ENCODE results near the gene FAM107B.

The FAM107B gene

GRCh38 chr10:14508725-14509124, 266.0 kb downstream of the FAM107B start:
- ChIA-PET POLR2A (no interaction called here), CTCF (interaction anchor here (1.1 to 1.2 kb wide), 2 partner anchors 10 to 28 kb away, joined by 4 to 5 read pairs; no protein-coding TSS in a partner anchor)
- Histone ChIP-seq H3K4me3 (ENCODE audit: low read depth, low read length) (no peak overlapping the region), H3K4me1 (ENCODE audit: control insufficient read depth, insufficient read depth, low read length) (no peaks in the 10 kb centered on the region), H3K36me3 (ENCODE audit: control insufficient read depth in 2 of 2, insufficient read depth in 1 of 2, low read length in 2 of 2) (no peaks in the 10 kb centered on the region; a peak in 1 of 3 replicates), H3K9me3 (ENCODE audit: control insufficient read depth, insufficient read depth, low read depth, low read length) (no peaks in the 10 kb centered on the region; the same call in 1 of the 2 replicates), H3K27ac (ENCODE audit: extremely low read depth, low read depth, low read length) (no peak overlapping the region)
- TF ChIP-seq ZNF404 (tag by site-specific recombination; IDR thresholded peaks at IDR 0.05) = no peak
- TF ChIP-seq ZNF354C (tag by site-specific recombination; IDR thresholded peaks at IDR 0.05; ENCODE audit: borderline replicate concordance, low read depth) = no peak
- no peak for TF ChIP-seq ZNF596 (tag by site-specific recombination; IDR thresholded peaks at IDR 0.05)
- no peak for TF ChIP-seq ZNF488 (tag by site-specific recombination; IDR thresholded peaks at IDR 0.05)
- no peak for TF ChIP-seq ZNF280C (tag by site-specific recombination; IDR thresholded peaks at IDR 0.05)
- no peak for TF ChIP-seq ZNF140 (tag by site-specific recombination; IDR thresholded peaks at IDR 0.05)
- no peak for TF ChIP-seq ZNF394 (tag by site-specific recombination; IDR thresholded peaks at IDR 0.05; ENCODE audit: borderline replicate concordance)
- TF ChIP-seq ZNF416 (tag by site-specific recombination; IDR thresholded peaks at IDR 0.05) = no peak
- TF ChIP-seq GLIS2 (tag by site-specific recombination; IDR thresholded peaks at IDR 0.05) = no peak
- no peak for TF ChIP-seq ZNF423 (tag by site-specific recombination; IDR thresholded peaks at IDR 0.05)
- TF ChIP-seq, protein P1, sequence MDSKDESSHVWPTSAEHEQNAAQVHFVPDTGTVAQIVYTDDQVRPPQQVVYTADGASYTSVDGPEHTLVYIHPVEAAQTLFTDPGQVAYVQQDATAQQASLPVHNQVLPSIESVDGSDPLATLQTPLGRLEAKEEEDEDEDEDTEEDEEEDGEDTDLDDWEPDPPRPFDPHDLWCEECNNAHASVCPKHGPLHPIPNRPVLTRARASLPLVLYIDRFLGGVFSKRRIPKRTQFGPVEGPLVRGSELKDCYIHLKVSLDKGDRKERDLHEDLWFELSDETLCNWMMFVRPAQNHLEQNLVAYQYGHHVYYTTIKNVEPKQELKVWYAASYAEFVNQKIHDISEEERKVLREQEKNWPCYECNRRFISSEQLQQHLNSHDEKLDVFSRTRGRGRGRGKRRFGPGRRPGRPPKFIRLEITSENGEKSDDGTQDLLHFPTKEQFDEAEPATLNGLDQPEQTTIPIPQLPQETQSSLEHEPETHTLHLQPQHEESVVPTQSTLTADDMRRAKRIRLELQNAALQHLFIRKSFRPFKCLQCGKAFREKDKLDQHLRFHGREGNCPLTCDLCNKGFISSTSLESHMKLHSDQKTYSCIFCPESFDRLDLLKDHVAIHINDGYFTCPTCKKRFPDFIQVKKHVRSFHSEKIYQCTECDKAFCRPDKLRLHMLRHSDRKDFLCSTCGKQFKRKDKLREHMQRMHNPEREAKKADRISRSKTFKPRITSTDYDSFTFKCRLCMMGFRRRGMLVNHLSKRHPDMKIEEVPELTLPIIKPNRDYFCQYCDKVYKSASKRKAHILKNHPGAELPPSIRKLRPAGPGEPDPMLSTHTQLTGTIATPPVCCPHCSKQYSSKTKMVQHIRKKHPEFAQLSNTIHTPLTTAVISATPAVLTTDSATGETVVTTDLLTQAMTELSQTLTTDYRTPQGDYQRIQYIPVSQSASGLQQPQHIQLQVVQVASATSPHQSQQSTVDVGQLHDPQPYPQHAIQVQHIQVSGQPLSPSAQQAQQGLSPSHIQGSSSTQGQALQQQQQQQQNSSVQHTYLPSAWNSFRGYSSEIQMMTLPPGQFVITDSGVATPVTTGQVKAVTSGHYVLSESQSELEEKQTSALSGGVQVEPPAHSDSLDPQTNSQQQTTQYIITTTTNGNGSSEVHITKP (tag by site-specific recombination; IDR thresholded peaks at IDR 0.05) = no peak
- no peak for TF ChIP-seq ZNF311 (tag by site-specific recombination; IDR thresholded peaks at IDR 0.05; ENCODE audit: borderline replicate concordance)
- TF ChIP-seq ZNF629 (tag by site-specific recombination; IDR thresholded peaks at IDR 0.05) = no peak
- TF ChIP-seq ZNF776 (tag by site-specific recombination; IDR thresholded peaks at IDR 0.05; ENCODE audit: borderline replicate concordance) = no peak
- TF ChIP-seq ZSCAN23 (tag by site-specific recombination; IDR thresholded peaks at IDR 0.05) = no peak
- TF ChIP-seq, protein P2, sequence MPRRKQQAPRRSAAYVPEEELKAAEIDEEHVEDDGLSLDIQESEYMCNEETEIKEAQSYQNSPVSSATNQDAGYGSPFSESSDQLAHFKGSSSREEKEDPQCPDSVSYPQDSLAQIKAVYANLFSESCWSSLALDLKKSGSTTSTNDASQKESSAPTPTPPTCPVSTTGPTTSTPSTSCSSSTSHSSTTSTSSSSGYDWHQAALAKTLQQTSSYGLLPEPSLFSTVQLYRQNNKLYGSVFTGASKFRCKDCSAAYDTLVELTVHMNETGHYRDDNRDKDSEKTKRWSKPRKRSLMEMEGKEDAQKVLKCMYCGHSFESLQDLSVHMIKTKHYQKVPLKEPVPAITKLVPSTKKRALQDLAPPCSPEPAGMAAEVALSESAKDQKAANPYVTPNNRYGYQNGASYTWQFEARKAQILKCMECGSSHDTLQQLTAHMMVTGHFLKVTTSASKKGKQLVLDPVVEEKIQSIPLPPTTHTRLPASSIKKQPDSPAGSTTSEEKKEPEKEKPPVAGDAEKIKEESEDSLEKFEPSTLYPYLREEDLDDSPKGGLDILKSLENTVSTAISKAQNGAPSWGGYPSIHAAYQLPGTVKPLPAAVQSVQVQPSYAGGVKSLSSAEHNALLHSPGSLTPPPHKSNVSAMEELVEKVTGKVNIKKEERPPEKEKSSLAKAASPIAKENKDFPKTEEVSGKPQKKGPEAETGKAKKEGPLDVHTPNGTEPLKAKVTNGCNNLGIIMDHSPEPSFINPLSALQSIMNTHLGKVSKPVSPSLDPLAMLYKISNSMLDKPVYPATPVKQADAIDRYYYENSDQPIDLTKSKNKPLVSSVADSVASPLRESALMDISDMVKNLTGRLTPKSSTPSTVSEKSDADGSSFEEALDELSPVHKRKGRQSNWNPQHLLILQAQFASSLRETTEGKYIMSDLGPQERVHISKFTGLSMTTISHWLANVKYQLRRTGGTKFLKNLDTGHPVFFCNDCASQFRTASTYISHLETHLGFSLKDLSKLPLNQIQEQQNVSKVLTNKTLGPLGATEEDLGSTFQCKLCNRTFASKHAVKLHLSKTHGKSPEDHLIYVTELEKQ (tag by site-specific recombination; IDR thresholded peaks at IDR 0.05; ENCODE audit: borderline replicate concordance) = no peak
- no peak for TF ChIP-seq ZNF239 (tag by site-specific recombination; IDR thresholded peaks at IDR 0.05)

Measured in HEK293 (cell line).